HFFc6 (cell line): Measurements from ENCODE around the gene TMPRSS3. TPM values are rescaled to one million over a fixed set of nuclear protein-coding genes. Genes with fewer than 3 reads are reported as not detected.

ENCODE experiments used
- DNase-seq: peaks from one replicate; pipeline ENCODE4 v3.0.0-alpha.2; 2018
- H3K27ac Mint-ChIP-seq: 2 replicates; pipeline ENCODE4 v1.8.0; 2020; ENCODE audit warnings: mild to moderate bottlenecking, mixed read lengths
- H3K27me3 Mint-ChIP-seq: 2 replicates; pipeline ENCODE4 v1.8.0; 2021; ENCODE audit warnings: mild to moderate bottlenecking, moderate library complexity, mixed read lengths; ENCODE audit not compliant: insufficient read depth
- H3K36me3 Mint-ChIP-seq: 2 replicates; pipeline ENCODE4 v1.8.0; 2021; ENCODE audit warnings: low read depth, mixed read lengths
- H3K4me1 Mint-ChIP-seq: 2 replicates; pipeline ENCODE4 v1.8.0; 2020; ENCODE audit warnings: low read depth, mixed read lengths
- H3K4me3 Mint-ChIP-seq: 2 replicates; pipeline ENCODE4 v1.8.0; 2020; ENCODE audit warnings: mild to moderate bottlenecking, moderate library complexity, mixed read lengths
- H3K9me3 Mint-ChIP-seq: 2 replicates; pipeline ENCODE4 v1.8.0; 2020; ENCODE audit warnings: mild to moderate bottlenecking, mixed read lengths
- CTCF ChIP-seq: fragments of 200-600 bp; sonication (generic); IDR thresholded peaks from 2 replicates; pipeline ENCODE4 v1.5.0; 2021; ENCODE audit warnings: antibody characterized with exemption, mild to moderate bottlenecking
- total RNA-seq, 6 experiments: library from RNA; stranded (reverse); fragmentation: NEBNext Ultra II Directional; extraction: Animal tissue kit (Norgen Biotek cat#: 25700); gene quantifications; 2 replicates in 1 of 6; 3 replicates in 5 of 6; pipeline ENCODE4 v1.2.3, GENCODE V29; 2021

TMPRSS3 gene
- total RNA-seq, 6 experiments from 2014 or later = not detected

- no peaks in the 10 kb centered on the region for H3K27me3 Mint-ChIP-seq
- H3K4me1 Mint-ChIP-seq = no peaks in the 10 kb centered on the region
- DNase-seq = no peak
- no peak overlapping the region for H3K4me3 Mint-ChIP-seq
- no peak for TF ChIP-seq CTCF
- H3K9me3 Mint-ChIP-seq = peaks cover 72% of the 10 kb centered on the region
- peaks cover 10% of the 10 kb centered on the region; the same call in 1 of the 2 replicates for H3K36me3 Mint-ChIP-seq
- H3K27ac Mint-ChIP-seq = no peak overlapping the region
Observed at GRCh38 chr21:42433946-42434551, 38.2 kb upstream of the TMPRSS3 start.

- Mint-ChIP-seq H3K27me3 (no peaks in the 10 kb centered on the region), H3K9me3 (peaks cover 69% of the 10 kb centered on the region), H3K4me3 (no peak overlapping the region)
Observed at GRCh38 chr21:42432695-42433094, 36.8 kb upstream of the TMPRSS3 start.

GRCh38 chr21:42431196-42431595, 35.3 kb upstream of the TMPRSS3 start:
- TF ChIP-seq CTCF = no peak
- Mint-ChIP-seq H3K9me3 (peaks cover 78% of the 10 kb centered on the region), H3K27me3 (no peaks in the 10 kb centered on the region), H3K36me3 (no peaks in the 10 kb centered on the region), H3K4me1 (no peaks in the 10 kb centered on the region), H3K27ac (no peak overlapping the region), H3K4me3 (no peak overlapping the region)
- DNase-seq = no peak

More at GRCh38 chr21:42432695-42433094, 36.8 kb upstream of the TMPRSS3 start:
- Mint-ChIP-seq H3K36me3 (0 out of 2 replicates have a peak, but pooled peaks cover 5% of the 10 kb centered on the region), H3K4me1 (no peaks in the 10 kb centered on the region), H3K27ac (no peak overlapping the region)
- DNase-seq = no peak
- no peak for TF ChIP-seq CTCF

GRCh38 chr21:42430521-42430920, 34.7 kb upstream of the TMPRSS3 start:
- Mint-ChIP-seq H3K4me1 (no peaks in the 10 kb centered on the region), H3K27ac (no peak overlapping the region), H3K4me3 (no peak overlapping the region), H3K9me3 (peaks cover 83% of the 10 kb centered on the region), H3K36me3 (peaks cover 4% of the 10 kb centered on the region), H3K27me3 (no peaks in the 10 kb centered on the region)
- no peak for DNase-seq
- no peak for TF ChIP-seq CTCF

GRCh38 chr21:42429856-42430255, 34.0 kb upstream of the TMPRSS3 start:
- Mint-ChIP-seq H3K27ac (no peak overlapping the region), H3K4me3 (no peak overlapping the region), H3K36me3 (peaks cover 11% of the 10 kb centered on the region), H3K9me3 (peaks cover 80% of the 10 kb centered on the region), H3K4me1 (no peaks in the 10 kb centered on the region), H3K27me3 (no peaks in the 10 kb centered on the region)
- DNase-seq = no peak
- TF ChIP-seq CTCF = no peak

- Mint-ChIP-seq H3K27ac (no peak overlapping the region), H3K27me3 (no peaks in the 10 kb centered on the region; the same call in 1 of the 2 replicates), H3K9me3 (peaks cover 79% of the 10 kb centered on the region), H3K4me1 (no peaks in the 10 kb centered on the region), H3K4me3 (no peak overlapping the region), H3K36me3 (peaks cover 11% of the 10 kb centered on the region)
- DNase-seq = no peak
- TF ChIP-seq CTCF = no peak
Observed at GRCh38 chr21:42429021-42429420, 33.2 kb upstream of the TMPRSS3 start.
